GM18867 (cell line): ENCODE measurements around the gene TCIRG1.
A peak's percentile ranks its signal among the peaks of the same experiment; 100 is the strongest.

ENCODE experiments used
- ATAC-seq: cut with Tn5 transposase; IDR thresholded peaks from one replicate; pipeline ENCODE4 v1.9.1; 2021; ENCODE audit warnings: mild to moderate bottlenecking, moderate library complexity; ENCODE audit not compliant: unreplicated experiment

Gene TCIRG1

GRCh38 chr11:68036141-68036716 is 2.6 kb upstream of the TCIRG1 start:
- no peak for ATAC-seq

- no peak for ATAC-seq
Observed at GRCh38 chr11:68036717-68037239, 2.0 kb upstream of the TCIRG1 start.

- ATAC-seq: no peak
Observed at GRCh38 chr11:68037411-68038225, 1.2 kb upstream of the TCIRG1 start.

- no peak for ATAC-seq
Observed at GRCh38 chr11:68038226-68038717, 553 bp upstream of the TCIRG1 start.

GRCh38 chr11:68039526-68040086 is 781 bp downstream of the TCIRG1 start:
- no peak for ATAC-seq

GRCh38 chr11:68040101-68040956 is 1.5 kb downstream of the TCIRG1 start:
- peak; percentile 47 for ATAC-seq

- no peak for ATAC-seq
Observed at GRCh38 chr11:68040957-68041591, 2.2 kb downstream of the TCIRG1 start.

GRCh38 chr11:68041617-68042218 is 2.9 kb downstream of the TCIRG1 start:
- no peak for ATAC-seq

- ATAC-seq: no peak
Observed at GRCh38 chr11:68042219-68043028, 3.6 kb downstream of the TCIRG1 start.

- no peak for ATAC-seq
Observed at GRCh38 chr11:68043029-68043348, 4.2 kb downstream of the TCIRG1 start.

- ATAC-seq: no peak
Observed at GRCh38 chr11:68043349-68044144, 4.7 kb downstream of the TCIRG1 start.

- ATAC-seq: no peak
Observed at GRCh38 chr11:68044145-68044813, 5.5 kb downstream of the TCIRG1 start.

GRCh38 chr11:68044898-68045351 is 6.1 kb downstream of the TCIRG1 start:
- no peak for ATAC-seq

GRCh38 chr11:68047437-68048290 is 8.8 kb downstream of the TCIRG1 start:
- ATAC-seq: no peak

- ATAC-seq: no peak
Observed at GRCh38 chr11:68048681-68049508, 10.1 kb downstream of the TCIRG1 start.
